NCI-H146 treated with DMSO at 0.1 percent for 48 hours (cell line): ENCODE measurements around the gene TBCA.
A peak's percentile ranks its signal among the peaks of the same experiment; 100 is the strongest.

ENCODE experiments used
- DNase-seq: peaks from one replicate; lab custom pipeline; 2025; ENCODE audit not compliant: unreplicated experiment; lab: John Stamatoyannopoulos, UW

TBCA gene

GRCh38 chr5:77643654-77644370 is 132.3 kb downstream of the TBCA start:
- peak; percentile 3 for DNase-seq

GRCh38 chr5:77642738-77643653 is 133.1 kb downstream of the TBCA start:
- no peak for DNase-seq

- DNase-seq, result no peak
Observed at GRCh38 chr5:77641963-77642737, 134.0 kb downstream of the TBCA start.

- no peak for DNase-seq
Observed at GRCh38 chr5:77641397-77641943, 134.7 kb downstream of the TBCA start.
